GM23338 (cell line): Measurements from ENCODE around the gene WDR20.

Source experiments
- CTCF ChIP-seq, 2 experiments: fragments of 200-600 bp in 1 of 2; sonication (generic) in 1 of 2; conservative IDR thresholded peaks; 2 replicates each; pipeline versions ENCODE4 v1.5.1 to v1.6.1; 2016 to 2017; ENCODE audit warnings: antibody characterized with exemption in 2 of 2, low read depth in 2 of 2, mild to moderate bottlenecking in 2 of 2, moderate library complexity in 1 of 2
- EZH2 ChIP-seq: fragments of 200-600 bp; sonication (generic); IDR thresholded peaks from one replicate; pipeline ENCODE4 v1.8.0; 2017; ENCODE audit warnings: antibody characterized with exemption, mild to moderate bottlenecking, low read depth; ENCODE audit not compliant: unreplicated experiment
- EZH2phosphoT487 ChIP-seq: fragments of 200-600 bp; sonication (generic); IDR thresholded peaks from one replicate; pipeline ENCODE4 v1.8.1; 2018; ENCODE audit warnings: antibody characterized with exemption; ENCODE audit not compliant: unreplicated experiment
- JUNB ChIP-seq: IDR thresholded peaks from one replicate; pipeline ENCODE4 v1.6.1; 2016; ENCODE audit warnings: antibody characterized with exemption; ENCODE audit not compliant: unreplicated experiment
- POLR2AphosphoS5 ChIP-seq: IDR thresholded peaks from 2 replicates; pipeline ENCODE4 v1.6.1; 2016; ENCODE audit warnings: antibody characterized with exemption, low read depth
- STAT1 ChIP-seq: IDR thresholded peaks from one replicate; pipeline ENCODE4 v1.6.1; 2016; ENCODE audit warnings: antibody characterized with exemption; ENCODE audit not compliant: unreplicated experiment
- TF ChIP-seq, protein P1 (sequence below): IDR thresholded peaks from one replicate; pipeline ENCODE4 v1.6.1; 2018; ENCODE audit warnings: antibody characterized with exemption; ENCODE audit not compliant: unreplicated experiment

DNA sequence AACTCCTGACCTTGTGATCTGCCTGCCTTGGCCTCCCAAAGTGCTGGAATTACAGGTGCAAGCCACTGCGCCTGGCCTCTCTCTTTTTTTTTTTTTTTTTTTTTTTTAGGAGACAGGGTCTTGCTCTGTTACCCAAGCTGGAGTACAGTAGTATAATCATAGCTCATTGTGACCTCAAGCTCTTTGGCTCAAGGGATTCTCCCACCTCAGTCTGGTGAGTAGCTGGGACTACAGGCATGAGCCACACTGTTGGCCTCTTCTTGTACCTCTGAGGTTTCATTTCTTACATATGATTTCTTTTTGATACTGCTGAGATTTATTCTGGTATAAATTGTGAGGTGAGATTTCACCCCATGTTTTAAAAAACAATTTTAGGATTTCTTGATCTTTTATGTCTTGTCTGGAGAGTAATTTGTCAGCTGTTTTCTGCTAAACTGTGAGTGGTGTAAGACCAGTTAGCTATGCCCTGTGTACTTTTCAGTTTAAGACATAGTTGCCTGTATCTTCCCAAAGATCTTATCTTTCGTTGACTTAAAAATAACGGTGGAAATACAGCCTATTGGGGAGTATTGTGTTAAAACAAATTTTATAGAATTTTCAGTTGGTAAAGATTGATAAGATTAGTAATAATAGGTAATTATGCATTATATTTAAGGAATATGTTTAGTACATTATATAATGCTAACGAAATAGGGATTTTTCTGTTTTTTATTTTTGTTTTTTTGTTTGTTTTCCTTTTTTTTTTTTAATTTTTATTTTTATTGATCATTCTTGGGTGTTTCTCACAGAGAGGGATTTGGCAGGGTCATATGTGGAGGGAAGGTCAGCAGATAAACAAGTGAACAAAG lies 31.7 kb downstream of the WDR20 start:
- TF ChIP-seq CTCF (conservative IDR thresholded peaks at IDR 0.05; ENCODE audit: low read depth in 2 of 2): no peak
- TF ChIP-seq STAT1: no peak
- TF ChIP-seq, protein P1, sequence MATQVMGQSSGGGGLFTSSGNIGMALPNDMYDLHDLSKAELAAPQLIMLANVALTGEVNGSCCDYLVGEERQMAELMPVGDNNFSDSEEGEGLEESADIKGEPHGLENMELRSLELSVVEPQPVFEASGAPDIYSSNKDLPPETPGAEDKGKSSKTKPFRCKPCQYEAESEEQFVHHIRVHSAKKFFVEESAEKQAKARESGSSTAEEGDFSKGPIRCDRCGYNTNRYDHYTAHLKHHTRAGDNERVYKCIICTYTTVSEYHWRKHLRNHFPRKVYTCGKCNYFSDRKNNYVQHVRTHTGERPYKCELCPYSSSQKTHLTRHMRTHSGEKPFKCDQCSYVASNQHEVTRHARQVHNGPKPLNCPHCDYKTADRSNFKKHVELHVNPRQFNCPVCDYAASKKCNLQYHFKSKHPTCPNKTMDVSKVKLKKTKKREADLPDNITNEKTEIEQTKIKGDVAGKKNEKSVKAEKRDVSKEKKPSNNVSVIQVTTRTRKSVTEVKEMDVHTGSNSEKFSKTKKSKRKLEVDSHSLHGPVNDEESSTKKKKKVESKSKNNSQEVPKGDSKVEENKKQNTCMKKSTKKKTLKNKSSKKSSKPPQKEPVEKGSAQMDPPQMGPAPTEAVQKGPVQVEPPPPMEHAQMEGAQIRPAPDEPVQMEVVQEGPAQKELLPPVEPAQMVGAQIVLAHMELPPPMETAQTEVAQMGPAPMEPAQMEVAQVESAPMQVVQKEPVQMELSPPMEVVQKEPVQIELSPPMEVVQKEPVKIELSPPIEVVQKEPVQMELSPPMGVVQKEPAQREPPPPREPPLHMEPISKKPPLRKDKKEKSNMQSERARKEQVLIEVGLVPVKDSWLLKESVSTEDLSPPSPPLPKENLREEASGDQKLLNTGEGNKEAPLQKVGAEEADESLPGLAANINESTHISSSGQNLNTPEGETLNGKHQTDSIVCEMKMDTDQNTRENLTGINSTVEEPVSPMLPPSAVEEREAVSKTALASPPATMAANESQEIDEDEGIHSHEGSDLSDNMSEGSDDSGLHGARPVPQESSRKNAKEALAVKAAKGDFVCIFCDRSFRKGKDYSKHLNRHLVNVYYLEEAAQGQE: no peak
- TF ChIP-seq EZH2: no peak
- TF ChIP-seq JUNB: no peak
- TF ChIP-seq POLR2AphosphoS5: no peak
- TF ChIP-seq EZH2phosphoT487: no peak
